Measurements from ENCODE around the gene RHBDD3. TPM values are rescaled to one million over a fixed set of nuclear protein-coding genes. Genes with fewer than 3 reads are reported as not detected.

RHBDD3 gene
- polyA plus RNA-seq, 4 donors: 13.6 to 43.1 (median 18.3) TPM

GRCh38 chr22:29300807-29301601 is 33.2 kb upstream of the RHBDD3 start:
- FAIRE-seq: no peak
- Histone ChIP-seq H3K27me3 (ENCODE audit: control insufficient read depth in 3 of 3, insufficient read depth in 3 of 3, low read length in 3 of 3) (no peaks in the 10 kb centered on the region), H3K4me3 (ENCODE audit: low read depth in 1 of 3, low read length in 3 of 3) (no peak overlapping the region), H3K27ac (ENCODE audit: low read depth in 1 of 3, low read length in 2 of 3) (no peak overlapping the region), H3K36me3 (ENCODE audit: control insufficient read depth in 3 of 3, insufficient read depth in 2 of 3, low read depth in 1 of 3, low read length in 3 of 3) (peaks cover 36 to 72% (median 37%) of the 10 kb centered on the region in 3 donors), H3K4me1 (ENCODE audit: control insufficient read depth in 3 of 3, insufficient read depth in 2 of 3, low read depth in 1 of 3, low read length in 2 of 3) (peaks cover 0 to 12% (median 8%) of the 10 kb centered on the region in 3 donors), H3K9me3 (ENCODE audit: control insufficient read depth in 2 of 2, insufficient read depth in 1 of 2, low read depth in 1 of 2, low read length in 1 of 2) (no peaks in the 10 kb centered on the region)
- no peak for DNase-seq
- 76 to 82% (median 77%) methylated on average over 10 of the region's 10 CpGs for WGBS, 3 donors

DNA sequence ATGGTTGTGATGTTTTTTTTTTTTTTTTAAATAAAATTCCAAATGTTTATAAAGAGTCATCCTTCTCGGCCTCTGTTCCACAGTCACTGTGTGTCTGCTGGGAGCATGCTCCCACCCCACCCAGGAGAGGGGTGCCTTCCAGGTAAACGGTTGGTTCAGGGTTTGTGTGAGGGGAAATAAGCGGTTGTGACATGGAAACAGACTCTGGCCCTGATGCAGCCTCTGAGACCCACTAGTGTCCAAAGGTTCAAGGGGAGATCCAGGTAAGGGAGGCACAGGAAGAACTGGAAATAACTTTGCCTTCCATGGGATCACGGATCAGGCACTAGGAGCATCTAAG is 32.7 kb upstream of the RHBDD3 start:
- Histone ChIP-seq H3K4me1 (ENCODE audit: control insufficient read depth in 3 of 3, insufficient read depth in 2 of 3, low read depth in 1 of 3, low read length in 2 of 3) (peaks cover 0 to 10% (median 8%) of the 10 kb centered on the region in 3 donors), H3K9me3 (ENCODE audit: control insufficient read depth in 2 of 2, insufficient read depth in 1 of 2, low read depth in 1 of 2, low read length in 1 of 2) (no peaks in the 10 kb centered on the region), H3K36me3 (ENCODE audit: control insufficient read depth in 3 of 3, insufficient read depth in 2 of 3, low read depth in 1 of 3, low read length in 3 of 3) (peaks cover 39 to 76% (median 40%) of the 10 kb centered on the region in 3 donors), H3K4me3 (ENCODE audit: low read depth in 1 of 3, low read length in 3 of 3) (no peak overlapping the region), H3K27ac (ENCODE audit: low read depth in 1 of 3, low read length in 2 of 3) (no peak overlapping the region), H3K27me3 (ENCODE audit: control insufficient read depth in 3 of 3, insufficient read depth in 3 of 3, low read length in 3 of 3) (no peaks in the 10 kb centered on the region)
- no peak for DNase-seq
- WGBS, 3 donors: 63 to 73% (median 69%) methylated on average over 4 of the region's 4 CpGs
- FAIRE-seq: no peak

DNA sequence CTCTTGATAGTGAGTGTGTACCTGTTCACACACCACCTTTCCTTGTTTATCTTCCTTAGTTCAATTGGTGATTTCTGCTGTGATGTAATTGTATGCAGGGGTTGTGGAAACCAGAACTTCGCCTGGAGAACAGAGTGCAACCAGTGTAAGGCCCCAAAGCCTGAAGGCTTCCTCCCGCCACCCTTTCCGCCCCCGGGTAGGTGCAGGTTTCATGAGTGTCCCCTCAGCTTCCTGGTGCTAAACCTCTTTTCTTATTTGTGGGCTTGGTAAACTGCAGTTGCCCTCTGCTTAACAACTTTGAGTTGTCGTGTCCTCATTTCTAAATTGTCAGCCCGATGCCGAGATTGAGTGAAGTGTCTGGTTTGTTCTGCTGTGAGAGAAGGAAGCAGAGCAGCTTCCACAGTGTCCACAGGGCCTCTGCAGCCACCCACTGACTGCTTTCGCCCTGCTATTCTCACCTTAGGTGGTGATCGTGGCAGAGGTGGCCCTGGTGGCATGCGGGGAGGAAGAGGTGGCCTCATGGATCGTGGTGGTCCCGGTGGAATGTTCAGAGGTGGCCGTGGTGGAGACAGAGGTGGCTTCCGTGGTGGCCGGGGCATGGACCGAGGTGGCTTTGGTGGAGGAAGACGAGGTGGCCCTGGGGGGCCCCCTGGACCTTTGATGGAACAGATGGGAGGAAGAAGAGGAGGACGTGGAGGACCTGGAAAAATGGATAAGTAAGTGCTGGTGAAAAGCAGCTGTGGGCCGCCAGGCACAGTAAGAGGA is 31.5 kb upstream of the RHBDD3 start:
- H3K4me1 ChIP-seq (ENCODE audit: control insufficient read depth in 3 of 3, insufficient read depth in 2 of 3, low read depth in 1 of 3, low read length in 2 of 3): peaks cover 0 to 10% (median 8%) of the 10 kb centered on the region in 3 donors
- H3K9me3 ChIP-seq (ENCODE audit: control insufficient read depth in 2 of 2, insufficient read depth in 1 of 2, low read depth in 1 of 2, low read length in 1 of 2): no peaks in the 10 kb centered on the region
- peaks cover 42 to 86% (median 42%) of the 10 kb centered on the region in 3 donors for H3K36me3 ChIP-seq (ENCODE audit: control insufficient read depth in 3 of 3, insufficient read depth in 2 of 3, low read depth in 1 of 3, low read length in 3 of 3)
- FAIRE-seq (no peak), DNase-seq (no peak)
- no peak overlapping the region for H3K27ac ChIP-seq (ENCODE audit: low read depth in 1 of 3, low read length in 2 of 3)
- 86 to 87% (median 87%) methylated on average over 19 of the region's 19 CpGs for WGBS, 3 donors
- no peak overlapping the region for H3K4me3 ChIP-seq (ENCODE audit: low read depth in 1 of 3, low read length in 3 of 3)
- H3K27me3 ChIP-seq (ENCODE audit: control insufficient read depth in 3 of 3, insufficient read depth in 3 of 3, low read length in 3 of 3): no peaks in the 10 kb centered on the region

DNA sequence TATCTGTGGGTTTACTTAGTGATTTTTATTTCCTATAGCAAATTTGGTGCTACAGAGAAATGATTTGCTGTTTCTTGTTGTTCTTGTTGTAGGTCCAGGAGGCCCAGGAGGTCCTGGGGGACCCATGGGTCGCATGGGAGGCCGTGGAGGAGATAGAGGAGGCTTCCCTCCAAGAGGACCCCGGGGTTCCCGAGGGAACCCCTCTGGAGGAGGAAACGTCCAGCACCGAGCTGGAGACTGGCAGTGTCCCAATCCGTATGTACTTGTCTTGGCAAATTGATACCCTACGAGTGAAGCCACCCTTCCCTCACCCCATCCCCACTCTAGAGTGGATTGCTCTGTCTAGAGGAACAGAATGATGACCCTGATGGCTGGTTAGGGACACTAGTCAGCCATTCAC is 30.9 kb upstream of the RHBDD3 start:
- Histone ChIP-seq H3K4me3 (ENCODE audit: low read depth in 1 of 3, low read length in 3 of 3) (no peak overlapping the region), H3K27ac (ENCODE audit: low read depth in 1 of 3, low read length in 2 of 3) (no peak overlapping the region), H3K27me3 (ENCODE audit: control insufficient read depth in 3 of 3, insufficient read depth in 3 of 3, low read length in 3 of 3) (no peaks in the 10 kb centered on the region), H3K4me1 (ENCODE audit: control insufficient read depth in 3 of 3, insufficient read depth in 2 of 3, low read depth in 1 of 3, low read length in 2 of 3) (peaks cover 0 to 10% (median 8%) of the 10 kb centered on the region in 3 donors), H3K9me3 (ENCODE audit: control insufficient read depth in 2 of 2, insufficient read depth in 1 of 2, low read depth in 1 of 2, low read length in 1 of 2) (no peaks in the 10 kb centered on the region), H3K36me3 (ENCODE audit: control insufficient read depth in 3 of 3, insufficient read depth in 2 of 3, low read depth in 1 of 3, low read length in 3 of 3) (peaks cover 44 to 93% (median 46%) of the 10 kb centered on the region in 3 donors)
- DNase-seq (no peak), FAIRE-seq (no peak)
- 77 to 82% (median 79%) methylated on average over 8 of the region's 8 CpGs for WGBS, 3 donors

GRCh38 chr22:29292379-29292778 is 24.6 kb upstream of the RHBDD3 start:
- FAIRE-seq: no peak
- no peak overlapping the region for H3K4me3 ChIP-seq (ENCODE audit: low read depth in 1 of 3, low read length in 3 of 3)
- DNase-seq: no peak
- H3K9me3 ChIP-seq (ENCODE audit: control insufficient read depth in 2 of 2, insufficient read depth in 1 of 2, low read depth in 1 of 2, low read length in 1 of 2): no peaks in the 10 kb centered on the region
- H3K27me3 ChIP-seq (ENCODE audit: control insufficient read depth in 3 of 3, insufficient read depth in 3 of 3, low read length in 3 of 3): no peaks in the 10 kb centered on the region
- H3K36me3 ChIP-seq (ENCODE audit: control insufficient read depth in 3 of 3, insufficient read depth in 2 of 3, low read depth in 1 of 3, low read length in 3 of 3): peaks cover 45 to 65% (median 52%) of the 10 kb centered on the region in 3 donors
- H3K27ac ChIP-seq (ENCODE audit: low read depth in 1 of 3, low read length in 2 of 3): no peak overlapping the region
- H3K4me1 ChIP-seq (ENCODE audit: control insufficient read depth in 3 of 3, insufficient read depth in 2 of 3, low read depth in 1 of 3, low read length in 2 of 3): no peaks in the 10 kb centered on the region

GRCh38 chr22:29291215-29291614 is 23.4 kb upstream of the RHBDD3 start:
- FAIRE-seq (no peak), DNase-seq (no peak)
- Histone ChIP-seq H3K27ac (ENCODE audit: low read depth in 1 of 3, low read length in 2 of 3) (no peak overlapping the region), H3K27me3 (ENCODE audit: control insufficient read depth in 3 of 3, insufficient read depth in 3 of 3, low read length in 3 of 3) (no peaks in the 10 kb centered on the region), H3K9me3 (ENCODE audit: control insufficient read depth in 2 of 2, insufficient read depth in 1 of 2, low read depth in 1 of 2, low read length in 1 of 2) (no peaks in the 10 kb centered on the region), H3K4me3 (ENCODE audit: low read depth in 1 of 3, low read length in 3 of 3) (no peak overlapping the region), H3K36me3 (ENCODE audit: control insufficient read depth in 3 of 3, insufficient read depth in 2 of 3, low read depth in 1 of 3, low read length in 3 of 3) (peaks cover 39 to 64% (median 43%) of the 10 kb centered on the region in 3 donors), H3K4me1 (ENCODE audit: control insufficient read depth in 3 of 3, insufficient read depth in 2 of 3, low read depth in 1 of 3, low read length in 2 of 3) (no peaks in the 10 kb centered on the region)
- WGBS, 3 donors: 77 to 83% (median 83%) methylated on average over 7 of the region's 7 CpGs

GRCh38 chr22:29290061-29290460 is 22.3 kb upstream of the RHBDD3 start:
- Histone ChIP-seq H3K27me3 (ENCODE audit: control insufficient read depth in 3 of 3, insufficient read depth in 3 of 3, low read length in 3 of 3) (no peaks in the 10 kb centered on the region), H3K27ac (ENCODE audit: low read depth in 1 of 3, low read length in 2 of 3) (no peak overlapping the region), H3K4me1 (ENCODE audit: control insufficient read depth in 3 of 3, insufficient read depth in 2 of 3, low read depth in 1 of 3, low read length in 2 of 3) (no peaks in the 10 kb centered on the region), H3K36me3 (ENCODE audit: control insufficient read depth in 3 of 3, insufficient read depth in 2 of 3, low read depth in 1 of 3, low read length in 3 of 3) (peaks cover 36 to 65% (median 39%) of the 10 kb centered on the region in 3 donors), H3K4me3 (ENCODE audit: low read depth in 1 of 3, low read length in 3 of 3) (no peak overlapping the region), H3K9me3 (ENCODE audit: control insufficient read depth in 2 of 2, insufficient read depth in 1 of 2, low read depth in 1 of 2, low read length in 1 of 2) (no peaks in the 10 kb centered on the region)
- FAIRE-seq (no peak), DNase-seq (no peak)
- WGBS, 3 donors: 65 to 74% (median 74%) methylated on average over 5 of the region's 5 CpGs

- Histone ChIP-seq H3K27me3 (ENCODE audit: control insufficient read depth in 3 of 3, insufficient read depth in 3 of 3, low read length in 3 of 3) (no peaks in the 10 kb centered on the region), H3K4me1 (ENCODE audit: control insufficient read depth in 3 of 3, insufficient read depth in 2 of 3, low read depth in 1 of 3, low read length in 2 of 3) (no peaks in the 10 kb centered on the region), H3K4me3 (ENCODE audit: low read depth in 1 of 3, low read length in 3 of 3) (no peak overlapping the region), H3K36me3 (ENCODE audit: control insufficient read depth in 3 of 3, insufficient read depth in 2 of 3, low read depth in 1 of 3, low read length in 3 of 3) (peaks cover 32 to 64% (median 46%) of the 10 kb centered on the region in 3 donors), H3K9me3 (ENCODE audit: control insufficient read depth in 2 of 2, insufficient read depth in 1 of 2, low read depth in 1 of 2, low read length in 1 of 2) (no peaks in the 10 kb centered on the region), H3K27ac (ENCODE audit: low read depth in 1 of 3, low read length in 2 of 3) (no peak overlapping the region)
- DNase-seq (no peak), FAIRE-seq (no peak)
- WGBS, 3 donors: 31 to 45% (median 37%) methylated on average over 2 of the region's 2 CpGs
Observed at GRCh38 chr22:29288837-29289236, 21.1 kb upstream of the RHBDD3 start.

All from small intestine (tissue), 7 donors.